GM21447 (cell line): Measurements from ENCODE around the gene ZNF304.
A peak's percentile ranks its signal among the peaks of the same experiment; 100 is the strongest.

Experiments
- ATAC-seq: cut with Tn5 transposase; IDR thresholded peaks from one replicate; pipeline ENCODE4 v1.9.1; 2021; ENCODE audit not compliant: unreplicated experiment

Gene ZNF304

GRCh38 chr19:57350877-57351805 lies at the start of gene ZNF304:
TSS of gene ZNF304 (plus strand) at chr19:57351271. CDS start at chr19:57351665, 394 bp downstream.
- peak; percentile 91 for ATAC-seq

GRCh38 chr19:57302020-57302465 lies 49.0 kb upstream of the ZNF304 start:
- ATAC-seq, result no peak

GRCh38 chr19:57302727-57303401 lies 48.2 kb upstream of the ZNF304 start:
- ATAC-seq, result no peak

GRCh38 chr19:57305056-57305455 lies 46.0 kb upstream of the ZNF304 start:
- no peak for ATAC-seq

GRCh38 chr19:57308514-57308913 lies 42.6 kb upstream of the ZNF304 start:
- ATAC-seq, result no peak

GRCh38 chr19:57310792-57311191 lies 40.3 kb upstream of the ZNF304 start:
- no peak for ATAC-seq

- no peak for ATAC-seq
Observed at GRCh38 chr19:57314146-57314545, 36.9 kb upstream of the ZNF304 start.

- ATAC-seq, result no peak
Observed at GRCh38 chr19:57317503-57317902, 33.6 kb upstream of the ZNF304 start.

- ATAC-seq, result no peak
Observed at GRCh38 chr19:57319869-57320179, 31.2 kb upstream of the ZNF304 start.

GRCh38 chr19:57320180-57321084 lies 30.6 kb upstream of the ZNF304 start, which contains the start of gene ZNF543:
TSS of gene ZNF543 (plus strand) at chr19:57320472. CDS start at chr19:57320854, 382 bp downstream.
- peak; percentile 98 for ATAC-seq

GRCh38 chr19:57321116-57321515 lies 30.0 kb upstream of the ZNF304 start:
- no peak for ATAC-seq

GRCh38 chr19:57321751-57322150 lies 29.3 kb upstream of the ZNF304 start:
- ATAC-seq, result no peak

- no peak for ATAC-seq
Observed at GRCh38 chr19:57324992-57325391, 26.1 kb upstream of the ZNF304 start.

- ATAC-seq, result no peak
Observed at GRCh38 chr19:57327993-57328392, 23.1 kb upstream of the ZNF304 start.

GRCh38 chr19:57334191-57334590 lies 16.9 kb upstream of the ZNF304 start:
- no peak for ATAC-seq

GRCh38 chr19:57338877-57339276 lies 12.2 kb upstream of the ZNF304 start:
- no peak for ATAC-seq

- ATAC-seq, result no peak
Observed at GRCh38 chr19:57342582-57342981, 8.5 kb upstream of the ZNF304 start.

- no peak for ATAC-seq
Observed at GRCh38 chr19:57348136-57348535, 2.9 kb upstream of the ZNF304 start.

- ATAC-seq, result no peak
Observed at GRCh38 chr19:57351867-57352266, 796 bp downstream of the ZNF304 start.

GRCh38 chr19:57355916-57356315 lies 4.8 kb downstream of the ZNF304 start:
- no peak for ATAC-seq

- ATAC-seq, result no peak
Observed at GRCh38 chr19:57357406-57357805, 6.3 kb downstream of the ZNF304 start.
